Smooth muscle cell (in vitro differentiated cells): ENCODE measurements around the gene PHF23. TPM values are rescaled to one million over a fixed set of nuclear protein-coding genes. Genes with fewer than 3 reads are reported as not detected.
A peak's percentile ranks its signal among the peaks of the same experiment; 100 is the strongest.

Source experiments
- DNase-seq: peaks from one replicate; lab custom pipeline; 2025; ENCODE audit not compliant: unreplicated experiment; lab: John Stamatoyannopoulos, UW
- H2AFZ ChIP-seq: fragments of 200-600 bp; sonication (generic); 2 replicates; pipeline ENCODE4 v1.6.0; 2016; ENCODE audit warnings: antibody characterized with exemption, low read depth, mild to moderate bottlenecking
- H3F3A ChIP-seq: fragments of 200-600 bp; sonication (generic); 2 replicates; pipeline ENCODE4 v1.6.0; 2017; ENCODE audit warnings: antibody characterized with exemption, low read depth
- H3K27ac ChIP-seq: fragments of 200-600 bp; sonication (generic); 2 replicates; pipeline ENCODE4 v1.5.1; 2016; ENCODE audit warnings: low read depth, mild to moderate bottlenecking
- H3K27me3 ChIP-seq: fragments of 200-600 bp; sonication (generic); 2 replicates; pipeline ENCODE4 v1.6.1; 2016; ENCODE audit warnings: low read depth, mild to moderate bottlenecking
- H3K36me3 ChIP-seq: fragments of 200-600 bp; sonication (generic); 2 replicates; pipeline ENCODE4 v1.5.1; 2016; ENCODE audit warnings: low read depth
- H3K4me1 ChIP-seq: fragments of 200-600 bp; sonication (generic); 2 replicates; pipeline ENCODE4 v1.5.1; 2016; ENCODE audit warnings: low read depth
- H3K4me2 ChIP-seq: fragments of 200-600 bp; sonication (generic); 2 replicates; pipeline ENCODE4 v1.6.0; 2016; ENCODE audit warnings: mild to moderate bottlenecking
- H3K4me3 ChIP-seq: fragments of 200-600 bp; sonication (generic); 2 replicates; pipeline ENCODE4 v1.5.1; 2016; ENCODE audit warnings: mild to moderate bottlenecking
- H3K79me2 ChIP-seq: fragments of 200-600 bp; sonication (generic); 2 replicates; pipeline ENCODE4 v1.6.0; 2016; ENCODE audit warnings: low read depth, mild to moderate bottlenecking
- H3K9ac ChIP-seq: fragments of 200-600 bp; sonication (generic); 2 replicates; pipeline ENCODE4 v1.6.0; 2016; ENCODE audit warnings: low read depth
- H3K9me3 ChIP-seq: fragments of 200-600 bp; sonication (generic); replicated peaks from 2 replicates; pipeline ENCODE4 v1.5.1; 2016; ENCODE audit warnings: low read depth
- H4K20me1 ChIP-seq: fragments of 200-600 bp; sonication (generic); 2 replicates; pipeline ENCODE4 v1.6.0; 2016; ENCODE audit warnings: low read depth
- CTCF ChIP-seq: fragments of 200-600 bp; sonication (generic); IDR thresholded peaks from 2 replicates; pipeline ENCODE4 v1.5.1; 2017; ENCODE audit warnings: borderline replicate concordance, mild to moderate bottlenecking, antibody characterized with exemption; ENCODE audit not compliant: insufficient read depth, poor library complexity, severe bottlenecking
- WGBS: methylation state at CpG from one replicate; pipeline ENCODE4 v1.1.7; 2016; ENCODE audit warnings: low lambda C conversion rate; 5-methylcytosine and 5-hydroxymethylcytosine counted together
- polyA plus RNA-seq: library from polyadenylated mRNA; unstranded; fragments of >200 nt; fragmentation: Nextera tagmentation; extraction: Ambion mirVana; gene quantifications from 2 replicates; pipeline ENCODE4 v1.2.1, GENCODE V29; 2016
- total RNA-seq: library from RNA; depleted of rRNA; stranded (reverse); fragments of >200 nt; gene quantifications from 2 replicates; pipeline ENCODE4 v1.2.3, GENCODE V29; 2014

PHF23 gene
- total and polyA plus RNA-seq, 2 experiments from 2014 or later: 33.8 to 48.5 TPM

- 82% methylated on average over 5 of the region's 5 CpGs for WGBS
- TF ChIP-seq CTCF: no peak
- Histone ChIP-seq H3K4me2 (peak overlapping the region; percentile 92), H3K4me1 (peaks cover 8% of the 10 kb centered on the region), H3F3A (peaks cover 30% of the 10 kb centered on the region), H3K9me3 (no peaks in the 10 kb centered on the region), H2AFZ (no peak overlapping the region), H3K27ac (no peak overlapping the region), H3K4me3 (peak overlapping the region; percentile 71), H4K20me1 (peaks cover 70% of the 10 kb centered on the region), H3K36me3 (no peaks in the 10 kb centered on the region), H3K9ac (no peak overlapping the region), H3K27me3 (no peaks in the 10 kb centered on the region), H3K79me2 (peaks cover 69% of the 10 kb centered on the region)
- no peak for DNase-seq
Measured at GRCh38 chr17:7232114-7232513, 7.1 kb downstream of the PHF23 start.

- Histone ChIP-seq H3K27ac (no peak overlapping the region), H3K27me3 (no peaks in the 10 kb centered on the region), H4K20me1 (peaks cover 78% of the 10 kb centered on the region), H3K9ac (no peak overlapping the region), H3K4me2 (no peak overlapping the region), H3K79me2 (peaks cover 46% of the 10 kb centered on the region), H3K36me3 (no peaks in the 10 kb centered on the region), H3K9me3 (no peaks in the 10 kb centered on the region), H3K4me3 (no peak overlapping the region), H3K4me1 (peaks cover 5% of the 10 kb centered on the region), H3F3A (peaks cover 6% of the 10 kb centered on the region), H2AFZ (no peak overlapping the region)
- DNase-seq: no peak
- WGBS: 99% methylated on average over 19 of the region's 19 CpGs
- TF ChIP-seq CTCF: no peak
Measured at GRCh38 chr17:7229504-7229903, 9.8 kb downstream of the PHF23 start.

- Histone ChIP-seq H3K9me3 (no peaks in the 10 kb centered on the region), H3K36me3 (no peaks in the 10 kb centered on the region), H3K79me2 (peaks cover 46% of the 10 kb centered on the region), H3K27me3 (no peaks in the 10 kb centered on the region), H3F3A (peaks cover 6% of the 10 kb centered on the region), H4K20me1 (peaks cover 78% of the 10 kb centered on the region), H3K9ac (no peak overlapping the region), H3K27ac (no peak overlapping the region), H3K4me2 (no peak overlapping the region), H3K4me1 (peaks cover 5% of the 10 kb centered on the region), H3K4me3 (no peak overlapping the region), H2AFZ (no peak overlapping the region)
- 97% methylated on average over 14 of the region's 14 CpGs for WGBS
- no peak for DNase-seq
- TF ChIP-seq CTCF: no peak
Measured at GRCh38 chr17:7228920-7229319, 10.3 kb downstream of the PHF23 start.
